GM19397 (cell line): ENCODE data around the gene TRABD2A.
A peak's percentile ranks its signal among the peaks of the same experiment; 100 is the strongest.
"Not testable (repeated sequence)": the region's sequence is repeated elsewhere in the genome, so short reads cannot be mapped to it uniquely, and the experiment has no call there.

Experiments
- ATAC-seq: cut with Tn5 transposase; IDR thresholded peaks from one replicate; pipeline ENCODE4 v1.9.1; 2021; ENCODE audit warnings: mild to moderate bottlenecking, moderate library complexity; ENCODE audit not compliant: unreplicated experiment

Gene TRABD2A

GRCh38 chr2:84880645-84881521, at the start of gene TRABD2A:
Gene TRABD2A (minus strand): TSS chr2:84881084. CDS start chr2:84881039, 45 bp downstream.
- no peak for ATAC-seq

- ATAC-seq, result no peak
Measured at GRCh38 chr2:84927275-84927627, 46.4 kb upstream of the TRABD2A start.

GRCh38 chr2:84925724-84926376, 45.0 kb upstream of the TRABD2A start:
- peak; percentile 82 for ATAC-seq

GRCh38 chr2:84925336-84925723, 44.4 kb upstream of the TRABD2A start:
- peak; percentile 3 for ATAC-seq

GRCh38 chr2:84924173-84925106, 43.6 kb upstream of the TRABD2A start:
- ATAC-seq, result peak; percentile 25

GRCh38 chr2:84923009-84923408, 42.1 kb upstream of the TRABD2A start:
- no peak for ATAC-seq

GRCh38 chr2:84919885-84920580, 39.1 kb upstream of the TRABD2A start:
- peak; percentile 46 for ATAC-seq

GRCh38 chr2:84918430-84918829, 37.5 kb upstream of the TRABD2A start:
- no peak for ATAC-seq

GRCh38 chr2:84917821-84918220, 36.9 kb upstream of the TRABD2A start:
- not testable (repeated sequence) for ATAC-seq

GRCh38 chr2:84915675-84916074, 34.8 kb upstream of the TRABD2A start:
- not testable (repeated sequence) for ATAC-seq

- no peak for ATAC-seq
Measured at GRCh38 chr2:84914334-84914733, 33.5 kb upstream of the TRABD2A start.

GRCh38 chr2:84912984-84913383, 32.1 kb upstream of the TRABD2A start:
- ATAC-seq, result no peak

GRCh38 chr2:84911135-84911678, 30.3 kb upstream of the TRABD2A start:
- ATAC-seq, result no peak

- ATAC-seq, result no peak
Measured at GRCh38 chr2:84908948-84909713, 28.2 kb upstream of the TRABD2A start.

- ATAC-seq, result peak; percentile 28
Measured at GRCh38 chr2:84906900-84907714, 26.2 kb upstream of the TRABD2A start.

- peak; percentile 27 for ATAC-seq
Measured at GRCh38 chr2:84906108-84906899, 25.4 kb upstream of the TRABD2A start.

- peak; percentile 77 for ATAC-seq
Measured at GRCh38 chr2:84905181-84906107, 24.6 kb upstream of the TRABD2A start, which contains the start of gene TMSB10. Gene TMSB10 (plus strand): TSS chr2:84905656.
